PC-3 (cell line): ENCODE measurements around the gene IPCEF1.

ENCODE experiments used
- EZH2 ChIP-seq: fragments of 300-600 bp; sonication (generic); IDR thresholded peaks from one replicate; pipeline ENCODE4 v1.6.1; 2017; ENCODE audit warnings: antibody characterized with exemption, mild to moderate bottlenecking, low read length; ENCODE audit not compliant: unreplicated experiment
- EZH2phosphoT487 ChIP-seq: fragments of 300-600 bp; sonication (generic); IDR thresholded peaks from 2 replicates; pipeline ENCODE4 v1.6.1; 2018; ENCODE audit warnings: mild to moderate bottlenecking, antibody characterized with exemption, low read length, borderline replicate concordance
- TF ChIP-seq, protein P1 (sequence below): fragments of 300-600 bp; sonication (generic); conservative IDR thresholded peaks from 2 replicates; pipeline ENCODE4 v1.5.1; 2017; ENCODE audit warnings: antibody characterized with exemption, low read depth, mild to moderate bottlenecking, low read length

DNA sequence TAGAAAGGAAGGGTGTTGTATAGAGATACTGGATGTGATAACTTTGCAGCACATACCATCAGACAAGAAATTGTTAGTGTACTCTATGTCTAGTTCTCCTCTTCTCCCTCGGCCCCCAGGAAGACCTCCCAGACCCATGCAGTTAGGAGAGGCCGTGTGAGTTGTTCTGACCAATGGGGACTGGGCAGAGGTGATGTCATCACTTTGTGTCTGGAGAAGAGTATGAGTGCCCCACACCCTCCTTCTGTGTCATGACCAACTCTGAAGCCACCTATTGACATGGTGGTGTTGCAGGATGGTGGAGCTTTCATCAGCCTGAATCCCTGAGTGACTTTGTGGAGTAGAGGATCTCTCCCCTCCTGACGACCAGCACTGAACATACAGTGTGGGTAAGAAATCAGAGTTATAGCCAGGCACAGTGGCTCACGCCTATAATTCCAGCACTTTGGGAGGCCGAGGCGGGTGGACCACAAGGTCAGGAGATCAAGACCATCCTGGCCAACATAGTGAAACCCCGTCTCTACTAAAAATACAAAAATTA is 72.2 kb downstream of the IPCEF1 start:
- TF ChIP-seq, protein P1, sequence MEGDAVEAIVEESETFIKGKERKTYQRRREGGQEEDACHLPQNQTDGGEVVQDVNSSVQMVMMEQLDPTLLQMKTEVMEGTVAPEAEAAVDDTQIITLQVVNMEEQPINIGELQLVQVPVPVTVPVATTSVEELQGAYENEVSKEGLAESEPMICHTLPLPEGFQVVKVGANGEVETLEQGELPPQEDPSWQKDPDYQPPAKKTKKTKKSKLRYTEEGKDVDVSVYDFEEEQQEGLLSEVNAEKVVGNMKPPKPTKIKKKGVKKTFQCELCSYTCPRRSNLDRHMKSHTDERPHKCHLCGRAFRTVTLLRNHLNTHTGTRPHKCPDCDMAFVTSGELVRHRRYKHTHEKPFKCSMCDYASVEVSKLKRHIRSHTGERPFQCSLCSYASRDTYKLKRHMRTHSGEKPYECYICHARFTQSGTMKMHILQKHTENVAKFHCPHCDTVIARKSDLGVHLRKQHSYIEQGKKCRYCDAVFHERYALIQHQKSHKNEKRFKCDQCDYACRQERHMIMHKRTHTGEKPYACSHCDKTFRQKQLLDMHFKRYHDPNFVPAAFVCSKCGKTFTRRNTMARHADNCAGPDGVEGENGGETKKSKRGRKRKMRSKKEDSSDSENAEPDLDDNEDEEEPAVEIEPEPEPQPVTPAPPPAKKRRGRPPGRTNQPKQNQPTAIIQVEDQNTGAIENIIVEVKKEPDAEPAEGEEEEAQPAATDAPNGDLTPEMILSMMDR: no peak
- no peak for TF ChIP-seq EZH2
- no peak for TF ChIP-seq EZH2phosphoT487
